ENCODE measurements around the gene IRF1.
"Not testable (repeated sequence)": the region's sequence is repeated elsewhere in the genome, so short reads cannot be mapped to it uniquely, and the experiment has no call there.

DNA sequence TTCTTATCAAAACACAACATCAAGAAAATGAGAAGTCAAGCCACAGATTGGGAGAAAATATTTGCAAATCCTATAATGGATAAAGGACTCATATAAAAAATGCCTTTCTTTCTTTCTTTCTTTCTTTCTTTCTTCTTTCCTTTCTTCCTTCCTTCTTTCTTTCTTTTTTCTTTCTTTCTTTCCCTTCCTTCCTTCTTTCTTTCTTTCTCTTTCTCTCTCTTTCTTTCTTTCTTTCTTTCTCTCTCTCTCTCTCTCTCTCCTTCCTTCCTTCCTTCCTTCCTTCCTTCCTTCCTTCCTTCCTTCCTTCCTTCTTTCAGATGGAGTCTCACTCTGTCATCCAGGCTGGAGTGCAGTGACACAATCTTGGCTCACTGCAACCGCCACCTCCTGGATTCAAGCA is 31.5 kb upstream of the IRF1 start:
- TF ChIP-seq, protein P1, sequence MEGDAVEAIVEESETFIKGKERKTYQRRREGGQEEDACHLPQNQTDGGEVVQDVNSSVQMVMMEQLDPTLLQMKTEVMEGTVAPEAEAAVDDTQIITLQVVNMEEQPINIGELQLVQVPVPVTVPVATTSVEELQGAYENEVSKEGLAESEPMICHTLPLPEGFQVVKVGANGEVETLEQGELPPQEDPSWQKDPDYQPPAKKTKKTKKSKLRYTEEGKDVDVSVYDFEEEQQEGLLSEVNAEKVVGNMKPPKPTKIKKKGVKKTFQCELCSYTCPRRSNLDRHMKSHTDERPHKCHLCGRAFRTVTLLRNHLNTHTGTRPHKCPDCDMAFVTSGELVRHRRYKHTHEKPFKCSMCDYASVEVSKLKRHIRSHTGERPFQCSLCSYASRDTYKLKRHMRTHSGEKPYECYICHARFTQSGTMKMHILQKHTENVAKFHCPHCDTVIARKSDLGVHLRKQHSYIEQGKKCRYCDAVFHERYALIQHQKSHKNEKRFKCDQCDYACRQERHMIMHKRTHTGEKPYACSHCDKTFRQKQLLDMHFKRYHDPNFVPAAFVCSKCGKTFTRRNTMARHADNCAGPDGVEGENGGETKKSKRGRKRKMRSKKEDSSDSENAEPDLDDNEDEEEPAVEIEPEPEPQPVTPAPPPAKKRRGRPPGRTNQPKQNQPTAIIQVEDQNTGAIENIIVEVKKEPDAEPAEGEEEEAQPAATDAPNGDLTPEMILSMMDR (IDR thresholded peaks at IDR 0.05 in 8 of 11, conservative IDR thresholded peaks at IDR 0.05 in 3 of 11), result not testable (repeated sequence)
- TF ChIP-seq POLR2A (IDR thresholded peaks at IDR 0.05), result not testable (repeated sequence)
